DMS53 treated with DMSO at 0.1 percent for 48 hours (cell line): ENCODE data around the gene MICU1.

Source experiments
- DNase-seq: peaks from one replicate; lab custom pipeline; 2025; ENCODE audit not compliant: unreplicated experiment; lab: John Stamatoyannopoulos, UW

Gene MICU1

DNA sequence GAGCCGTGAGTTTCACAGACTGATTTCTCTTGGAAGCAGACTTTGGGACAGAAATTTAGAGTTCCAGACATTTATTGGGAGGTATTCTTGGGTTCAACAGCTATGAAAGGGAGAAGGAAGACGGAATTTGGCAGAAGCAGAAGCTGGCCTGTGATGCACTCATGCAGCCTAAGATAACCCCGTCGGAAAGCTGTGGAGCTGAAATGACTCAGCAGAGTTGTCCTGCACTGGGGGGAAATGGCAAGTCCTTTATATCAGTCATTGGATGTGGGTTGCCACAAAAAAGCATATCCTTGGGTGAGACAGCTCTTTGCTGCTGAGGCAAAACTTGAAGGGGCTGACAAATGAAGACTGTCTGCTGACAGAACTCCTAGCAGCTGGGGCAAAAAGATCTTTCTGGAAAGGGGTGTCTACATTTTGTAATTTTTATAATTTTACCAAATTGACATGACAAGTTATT lies 11.5 kb upstream of the MICU1 start:
- DNase-seq = no peak

DNA sequence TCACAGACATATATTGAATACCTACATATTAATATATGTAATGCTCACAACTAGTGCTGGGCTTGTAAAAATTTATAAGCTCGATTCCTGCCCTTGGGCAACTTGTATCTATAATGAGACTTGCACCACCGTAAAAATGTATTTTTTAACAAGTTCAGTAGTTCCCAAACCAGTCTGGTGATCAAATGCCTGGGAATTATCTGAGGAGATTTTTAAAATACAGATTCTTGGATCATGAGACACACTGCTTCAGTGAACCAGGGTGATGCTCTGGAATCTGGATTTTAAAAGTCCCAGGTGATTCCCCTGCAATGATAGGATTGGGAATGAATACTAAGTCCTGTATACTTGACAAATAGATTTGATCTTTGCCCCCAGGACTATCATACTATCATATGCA lies 4.3 kb upstream of the MICU1 start:
- no peak for DNase-seq

DNA sequence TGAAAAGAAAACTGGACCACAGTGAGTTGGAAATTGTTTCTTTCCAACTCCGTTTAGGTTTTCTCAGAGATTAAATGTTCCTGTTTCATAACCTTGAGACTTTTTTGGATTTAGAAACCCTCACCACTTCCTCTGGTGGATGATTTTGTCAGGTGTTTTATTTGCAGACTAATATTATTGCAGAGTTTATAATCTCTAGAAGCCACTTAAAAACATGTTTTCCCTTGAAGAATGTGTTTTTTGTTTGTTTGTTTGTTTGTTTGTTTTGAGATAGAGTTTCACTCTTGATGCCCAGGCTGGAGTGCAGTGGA lies 520 bp upstream of the MICU1 start:
- no peak for DNase-seq

DNA sequence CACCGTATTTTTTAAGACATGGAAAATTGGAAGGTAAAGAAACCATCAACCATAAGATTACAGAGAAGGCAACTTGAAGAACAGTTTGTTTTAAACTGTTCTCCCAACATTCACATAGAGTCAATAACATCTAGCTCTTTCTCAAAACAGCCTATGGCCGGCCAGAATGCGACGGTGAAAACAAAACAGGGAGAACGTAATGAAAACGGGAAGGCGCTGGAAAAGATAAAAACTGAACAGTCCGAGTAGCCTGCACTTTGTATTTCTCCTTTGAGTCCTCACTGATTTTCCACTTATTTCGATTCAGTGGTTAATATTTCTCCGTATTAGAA lies 637 bp downstream of the MICU1 start:
- DNase-seq = no peak

DNA sequence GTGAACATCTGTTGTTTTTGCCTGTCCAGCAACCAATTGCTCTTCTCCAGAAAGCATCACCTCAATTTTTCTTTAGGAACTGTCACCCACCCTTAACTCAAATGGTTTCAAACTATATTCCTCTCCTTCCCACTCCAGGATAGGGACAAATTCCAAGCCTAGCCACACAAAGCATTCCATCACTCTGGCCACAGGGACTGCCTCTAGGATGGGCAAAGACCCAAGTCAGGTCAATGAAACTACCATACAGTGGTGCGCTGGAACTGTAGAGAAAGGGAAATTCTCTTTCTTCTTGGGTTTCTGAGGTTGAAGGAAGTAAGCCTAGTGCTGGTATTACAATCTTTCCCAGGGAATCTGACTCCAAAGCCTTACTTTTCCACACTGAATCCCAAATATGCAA lies 3.6 kb downstream of the MICU1 start:
- no peak for DNase-seq

DNA sequence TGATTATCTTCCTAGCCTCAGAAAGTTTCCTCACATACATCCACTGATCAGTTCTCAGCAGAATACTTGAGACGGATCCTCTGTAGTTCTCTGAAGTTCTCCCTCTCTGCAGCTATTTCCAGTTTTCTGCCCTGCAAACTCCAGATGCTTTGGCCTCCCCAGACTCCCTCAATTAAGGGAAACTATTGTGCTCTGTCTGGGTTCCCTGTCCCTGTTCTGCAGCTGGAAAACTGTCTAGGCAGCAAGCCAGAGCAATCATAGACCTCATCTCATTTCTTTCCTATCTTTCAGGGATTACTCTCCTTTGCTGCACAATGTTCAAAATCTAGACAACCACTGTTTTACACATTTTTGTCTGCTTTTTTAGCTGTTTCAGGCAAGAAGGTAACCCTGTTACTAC lies 9.2 kb downstream of the MICU1 start:
- DNase-seq = no peak

DNA sequence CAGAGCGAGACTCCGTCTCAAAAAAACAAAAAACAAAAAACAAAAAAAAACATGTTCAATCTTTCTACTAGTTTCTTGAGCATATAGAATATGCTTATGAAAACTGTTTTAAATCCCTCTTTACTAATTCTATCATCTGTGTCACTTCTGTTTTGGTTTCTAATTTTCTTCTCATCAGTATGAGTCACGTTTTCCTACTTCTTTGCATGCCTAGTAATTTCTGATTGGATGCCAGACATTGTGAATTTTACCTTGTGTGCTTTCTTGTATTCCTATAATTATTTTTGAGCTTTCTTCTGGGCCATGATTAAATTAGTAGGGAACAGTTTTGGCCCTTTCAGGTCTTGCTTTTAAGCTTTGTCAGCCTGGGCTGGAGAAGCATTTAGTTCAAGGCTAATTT lies 9.9 kb downstream of the MICU1 start:
- DNase-seq = no peak

DNA sequence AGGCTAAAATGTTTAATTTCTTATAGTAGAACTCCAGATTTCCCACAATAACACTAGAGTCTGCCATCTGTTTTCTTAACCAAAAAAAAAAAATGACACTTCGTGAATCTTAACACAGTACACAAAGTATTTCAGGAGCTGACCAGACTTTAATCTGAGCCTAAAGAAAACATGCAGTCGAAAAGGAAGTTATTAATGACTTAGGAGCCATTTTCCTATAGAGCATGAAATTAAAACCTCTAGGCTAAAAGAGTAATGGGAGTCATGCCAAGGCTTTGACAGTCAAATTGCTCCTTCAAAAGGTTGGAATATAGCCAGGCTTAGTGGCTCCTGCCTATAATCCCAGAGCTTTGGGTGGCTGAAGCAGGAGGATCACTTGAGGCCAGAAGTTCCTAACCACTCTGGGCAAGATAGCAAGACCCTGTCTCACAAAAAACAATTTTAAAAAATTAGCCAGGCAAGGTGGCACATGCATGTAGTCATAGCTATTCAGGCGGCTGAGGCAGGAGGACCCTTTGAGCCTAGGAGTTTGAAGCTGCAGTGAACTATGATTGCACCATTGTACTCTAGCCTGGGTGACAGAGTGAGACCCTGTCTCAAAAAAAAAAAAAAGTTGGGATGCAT lies 13.6 kb downstream of the MICU1 start:
- no peak for DNase-seq

DNA sequence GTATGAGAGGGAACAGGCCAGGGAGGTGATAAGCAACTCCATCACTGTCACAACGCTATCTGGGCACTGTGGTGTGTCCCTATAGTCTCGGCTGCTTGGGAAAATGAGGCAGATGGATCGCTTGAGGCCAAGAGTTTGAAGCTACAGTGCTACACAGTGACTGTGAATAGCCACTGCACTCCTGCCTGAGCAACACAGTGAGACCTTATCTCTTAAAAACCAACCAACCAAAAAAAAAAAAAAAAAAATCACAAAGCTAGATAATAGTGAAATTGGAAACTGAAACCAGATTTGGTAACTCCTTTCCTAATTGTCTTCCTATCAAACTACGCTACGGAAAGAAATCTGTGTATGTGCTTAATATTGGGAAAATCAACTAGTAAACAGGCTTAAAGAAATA lies 14.1 kb downstream of the MICU1 start:
- no peak for DNase-seq

DNA sequence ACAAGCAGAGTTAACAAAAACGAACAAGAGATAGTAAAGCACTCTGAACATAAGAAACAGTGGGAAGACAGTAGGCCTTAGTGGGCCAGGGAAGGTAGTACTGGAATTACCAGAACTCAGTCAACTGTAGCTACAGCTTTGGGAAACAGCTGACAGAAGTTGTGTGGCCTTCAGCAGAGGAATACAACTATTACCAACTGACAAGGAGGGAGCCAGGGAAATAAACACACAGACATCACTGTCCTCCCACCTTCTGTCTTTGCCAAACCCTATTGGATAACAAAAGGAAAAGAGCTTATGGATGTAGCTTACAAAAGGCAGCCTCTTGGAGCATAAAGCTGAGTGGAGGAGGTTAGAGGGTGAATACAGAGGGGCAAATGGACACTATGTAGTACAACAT lies 15.4 kb downstream of the MICU1 start:
- DNase-seq = no peak

DNA sequence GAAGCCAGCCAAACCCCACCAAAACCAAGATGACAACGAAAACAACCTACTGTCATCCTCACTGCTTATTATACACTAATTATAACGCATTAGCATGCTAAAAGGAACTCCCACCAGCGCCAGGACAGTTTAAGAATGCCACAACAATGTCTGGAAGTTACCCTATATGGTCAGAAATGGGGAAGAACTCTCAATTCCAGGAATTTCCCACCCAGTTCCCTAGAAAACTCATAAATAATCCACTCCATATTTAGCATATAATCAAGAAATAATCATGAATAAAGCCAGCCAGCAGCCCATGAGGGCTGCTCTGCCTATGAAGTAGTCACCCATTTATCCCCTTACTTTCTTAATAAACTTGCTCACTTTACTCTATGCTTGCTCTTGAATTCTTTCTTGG lies 20.8 kb downstream of the MICU1 start:
- no peak for DNase-seq

DNA sequence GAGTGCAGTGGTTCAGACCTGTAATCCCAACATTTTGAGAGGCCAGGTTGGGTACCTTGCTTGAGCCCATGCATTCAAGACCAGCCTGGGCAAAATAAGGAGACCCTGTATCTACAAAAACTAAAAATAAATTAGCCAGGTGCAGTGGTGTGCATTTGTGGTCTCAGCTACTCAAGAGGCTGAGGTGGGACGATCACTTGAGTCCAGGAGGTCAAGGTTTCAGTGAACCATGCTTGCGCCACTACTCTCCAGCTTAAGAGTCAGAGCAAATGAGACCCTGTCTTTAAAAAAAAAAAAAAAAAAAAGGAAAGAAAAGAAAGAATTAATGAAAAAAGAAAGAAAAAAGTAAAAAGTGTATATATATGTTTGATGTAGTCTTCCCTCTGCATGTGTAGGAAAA lies 24.7 kb downstream of the MICU1 start:
- DNase-seq = no peak

DNA sequence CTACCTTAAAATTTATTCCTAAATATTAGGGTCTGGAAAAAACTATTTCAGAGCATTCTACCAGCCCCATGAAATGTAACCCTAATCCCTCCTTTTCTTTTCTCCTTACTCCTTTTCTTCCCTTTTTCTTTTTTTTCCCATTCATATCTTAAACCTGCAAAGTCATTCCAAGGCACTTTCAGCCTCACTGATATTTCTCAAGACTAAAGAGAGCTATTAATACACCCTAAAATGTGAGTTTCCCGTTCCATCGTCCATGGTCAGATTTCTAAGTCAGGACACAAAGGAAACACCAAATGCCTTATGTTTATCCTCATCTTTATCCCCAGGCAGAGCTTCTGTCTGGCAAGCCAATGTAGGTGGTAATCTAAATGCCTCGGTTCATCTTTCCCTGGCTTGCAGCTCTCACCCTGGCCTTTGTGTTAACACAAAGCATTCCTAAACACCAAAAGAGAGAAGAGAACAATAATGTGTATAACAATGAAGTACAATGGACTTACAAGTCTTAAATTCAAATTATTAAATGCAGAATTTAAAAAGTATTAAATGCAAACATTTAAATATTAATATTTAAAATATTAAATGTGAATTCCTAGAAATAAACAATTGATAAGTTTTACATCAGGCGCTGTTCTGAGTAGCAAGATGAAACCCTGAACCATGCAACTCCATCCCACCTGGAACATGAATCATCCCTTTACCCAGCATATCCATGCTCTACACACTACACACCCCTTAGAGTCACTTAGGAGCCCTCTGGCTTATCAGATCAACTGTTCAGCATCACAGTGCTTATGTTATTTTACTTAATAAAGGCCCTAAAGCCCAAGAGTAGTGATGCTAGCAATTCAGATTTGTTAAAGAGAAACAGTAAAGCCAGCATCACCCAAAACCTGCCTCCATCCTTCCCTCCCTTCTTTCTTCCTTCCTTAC lies 26.8 kb downstream of the MICU1 start:
- no peak for DNase-seq

DNA sequence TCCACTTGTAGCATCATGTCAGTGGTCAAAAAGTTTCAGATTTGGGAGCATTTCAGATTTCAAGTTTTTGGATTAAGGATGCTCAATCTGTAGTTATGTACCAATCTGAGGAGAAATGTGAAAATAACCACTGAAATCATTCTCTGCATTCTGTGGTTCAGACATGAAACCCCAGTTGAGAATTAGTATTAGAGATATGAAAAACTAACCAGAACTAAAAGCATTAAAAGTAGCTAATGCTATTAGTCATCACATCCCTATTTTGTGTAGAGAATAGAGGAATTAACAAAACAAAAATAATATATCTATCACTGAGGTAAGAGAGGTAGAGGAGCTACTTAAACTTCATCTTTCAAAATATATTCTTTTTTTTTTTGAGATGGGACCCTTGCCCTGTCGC lies 28.0 kb downstream of the MICU1 start:
- DNase-seq = no peak

DNA sequence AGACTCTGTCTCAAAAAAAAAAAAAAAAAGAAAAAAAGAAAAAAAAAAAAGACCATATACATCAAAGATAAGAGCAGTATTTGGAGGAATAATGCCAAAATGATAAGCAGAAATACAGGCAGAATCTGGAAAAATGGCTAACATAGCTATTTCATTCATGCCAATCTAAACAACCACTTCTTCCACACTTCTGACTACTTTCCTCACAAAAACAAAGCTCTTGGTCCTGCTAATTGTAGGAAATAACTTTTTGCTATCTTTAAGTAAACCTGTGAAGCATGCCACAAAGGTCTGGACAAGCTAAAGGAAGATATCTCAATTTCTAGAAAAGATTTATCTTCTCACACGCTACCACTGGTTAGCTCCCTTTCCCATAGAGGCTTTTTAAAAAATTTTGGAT lies 30.4 kb downstream of the MICU1 start:
- DNase-seq = no peak

DNA sequence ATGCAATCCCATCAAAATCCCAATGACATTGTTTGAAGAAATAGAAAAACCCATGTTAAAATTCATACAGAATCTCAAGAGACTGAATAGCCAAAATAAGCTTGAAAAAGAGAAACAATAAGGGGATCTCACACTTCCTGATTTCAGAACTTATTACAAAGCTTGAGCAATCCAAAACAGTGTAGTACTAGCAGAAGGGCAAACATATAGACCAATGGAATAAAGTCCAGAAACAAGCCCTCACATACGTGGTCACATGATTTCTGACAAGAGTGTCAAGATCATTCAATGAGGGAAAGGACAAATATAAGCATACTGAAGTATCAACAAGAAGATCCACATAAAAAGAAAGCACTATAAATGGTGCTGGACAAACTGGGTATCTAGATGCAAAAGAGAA lies 31.9 kb downstream of the MICU1 start:
- DNase-seq = no peak

DNA sequence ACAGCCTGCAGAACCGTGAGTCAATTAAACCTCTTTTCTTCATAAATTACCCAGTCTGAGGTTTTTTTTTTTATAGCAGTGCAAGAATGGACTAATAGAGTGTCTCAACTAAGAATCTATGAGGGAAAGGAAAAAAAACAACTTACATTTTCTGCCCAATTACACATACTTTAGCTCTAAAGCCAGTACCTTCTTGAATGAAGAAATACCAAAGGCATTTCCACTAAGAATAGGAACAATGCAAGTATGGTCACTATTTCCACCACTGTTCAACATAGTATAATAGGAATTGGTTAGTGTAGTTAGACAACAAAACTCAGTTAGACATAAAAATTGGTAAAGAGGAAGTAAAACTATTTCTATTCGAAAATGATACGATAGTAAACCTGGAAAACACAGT lies 37.6 kb downstream of the MICU1 start:
- DNase-seq = no peak

DNA sequence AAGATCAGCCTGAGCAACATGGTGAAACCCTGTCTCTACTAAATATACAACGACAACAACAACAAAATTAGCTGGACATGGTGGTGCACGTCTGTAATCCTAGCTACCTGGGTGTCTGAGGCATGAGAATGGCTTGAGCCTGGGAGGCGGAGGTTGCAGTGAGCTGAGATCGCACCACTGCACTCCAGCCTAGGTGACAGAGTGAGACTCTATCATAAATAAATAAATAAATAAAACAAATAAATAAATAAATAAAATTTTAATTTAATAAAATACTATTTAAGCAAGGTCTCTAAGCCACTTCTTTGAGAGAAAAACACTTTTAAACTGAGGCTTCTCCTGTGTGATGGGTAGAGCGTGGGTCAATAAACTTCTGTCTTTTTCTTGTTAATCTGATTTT lies 38.3 kb downstream of the MICU1 start:
- no peak for DNase-seq

DNA sequence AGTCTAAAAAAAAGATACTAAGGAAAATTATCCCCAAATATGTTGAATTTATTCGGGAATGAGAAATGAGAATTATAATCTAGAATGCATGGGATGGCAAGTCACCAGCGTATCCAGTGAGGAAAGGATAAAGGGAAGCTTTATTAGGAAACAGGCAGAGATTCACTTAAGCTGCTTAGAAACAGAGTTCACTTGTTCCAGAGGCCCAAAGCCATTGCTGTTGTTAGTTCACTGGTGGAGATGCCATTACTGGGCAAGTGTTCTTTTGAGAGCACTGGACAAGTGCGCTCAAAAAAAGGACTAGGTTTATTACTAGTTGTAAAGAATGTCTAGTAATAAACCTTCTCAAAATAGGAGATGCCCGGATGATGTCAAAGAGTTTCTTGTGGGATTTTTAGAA lies 51.2 kb downstream of the MICU1 start:
- DNase-seq = no peak

DNA sequence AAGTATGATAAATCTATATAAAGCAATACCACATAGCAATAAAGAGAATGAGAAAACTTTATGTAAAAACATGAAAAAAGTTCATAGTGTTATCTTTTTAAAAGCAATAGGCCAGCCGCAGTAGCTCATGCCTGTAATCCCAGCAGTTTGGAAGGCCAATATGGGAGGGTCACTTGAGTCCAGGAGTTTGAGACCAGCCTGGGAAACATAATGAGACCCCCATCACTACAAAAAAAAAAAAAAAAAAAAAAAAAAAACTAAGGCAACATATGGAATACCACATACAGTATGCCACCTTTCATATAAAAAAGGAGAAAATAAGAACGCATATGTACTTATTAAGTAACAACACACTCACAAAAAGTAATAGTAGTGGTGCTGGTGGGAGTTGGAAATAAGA lies 52.8 kb downstream of the MICU1 start:
- DNase-seq = no peak

DNA sequence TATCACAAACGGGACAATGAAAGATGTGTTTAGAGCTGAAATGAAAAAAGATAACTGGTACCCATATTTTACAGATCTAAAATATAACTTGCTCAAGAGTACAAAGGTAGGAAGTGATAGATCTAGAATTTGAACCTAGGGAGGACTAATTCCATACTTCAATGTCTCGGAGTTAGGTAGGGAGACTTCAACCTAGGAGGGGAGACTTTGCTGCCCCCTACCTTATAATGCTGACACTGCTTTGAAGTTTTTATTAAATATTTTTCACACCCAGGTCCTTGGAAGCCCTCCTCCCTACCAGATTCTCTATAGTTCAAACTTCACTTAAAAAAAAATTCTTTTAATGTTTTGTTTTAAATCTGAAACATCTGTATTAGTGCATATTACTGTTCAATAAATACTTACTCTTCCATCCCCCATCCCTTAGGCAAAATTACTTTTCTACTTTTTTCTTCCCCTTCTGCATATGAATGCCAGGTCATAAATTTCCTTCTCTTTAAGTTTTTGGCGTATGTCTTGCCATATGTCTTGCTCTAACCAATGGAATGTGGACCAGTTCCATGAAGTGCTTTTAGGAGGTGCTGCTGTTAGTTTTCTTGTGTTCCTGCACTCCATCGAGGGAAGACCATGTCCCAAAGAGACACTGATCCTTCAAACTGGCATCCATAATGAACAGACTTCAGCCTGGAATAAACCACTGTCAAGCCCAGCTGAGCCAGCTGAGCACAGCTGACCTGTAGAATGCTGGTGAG lies 57.8 kb downstream of the MICU1 start:
- no peak for DNase-seq

DNA sequence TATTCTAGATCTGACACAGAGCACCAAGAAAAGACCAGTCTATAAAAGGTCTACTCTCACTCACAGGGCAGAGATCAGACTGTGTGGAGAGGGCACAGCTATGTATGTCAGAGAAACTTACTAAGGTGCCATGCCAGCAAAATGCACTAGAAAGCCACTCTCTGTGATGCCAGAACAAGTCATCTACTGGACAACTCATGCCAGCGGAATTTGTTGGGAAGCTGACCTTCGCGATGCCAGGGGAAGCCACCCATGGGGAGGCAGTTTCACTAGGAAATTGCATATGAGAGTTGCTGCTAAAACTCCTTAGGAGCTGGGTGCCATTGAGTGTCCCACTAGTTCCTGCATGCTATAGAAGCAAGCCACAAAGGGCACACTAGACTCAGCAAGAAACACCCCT lies 58.5 kb downstream of the MICU1 start:
- DNase-seq = no peak
